HG03469 (cell line): ENCODE measurements around the gene CRABP1.

Experiments
- ATAC-seq: cut with Tn5 transposase; IDR thresholded peaks from one replicate; pipeline ENCODE4 v1.9.1; 2021; ENCODE audit warnings: mild to moderate bottlenecking, moderate library complexity, moderate number of reproducible peaks; ENCODE audit not compliant: unreplicated experiment

CRABP1 gene

GRCh38 chr15:78397382-78397781 is 57.2 kb downstream of the CRABP1 start:
- no peak for ATAC-seq
